Gastroesophageal sphincter (tissue), 4 donors: ENCODE data around the gene PSTPIP1. TPM values are rescaled to one million over a fixed set of nuclear protein-coding genes. Genes with fewer than 3 reads are reported as not detected.

Experiments used
- ATAC-seq: fragments of 150-250 bp; one replicate; pipeline ENCODE4 v1.9.1; 2016; ENCODE audit warnings: mild to moderate bottlenecking, moderate library complexity
- H3K27ac ChIP-seq, 4 donors: fragments of 200-600 bp; sonication (generic) in 3 of 4; 1 replicate in 3 of 4; 2 replicates in 1 of 4; pipeline ENCODE4 v1.5.1; 2016 to 2019
- H3K27me3 ChIP-seq: fragments of 200-600 bp; sonication (generic); one replicate; pipeline ENCODE4 v1.5.1; 2019
- H3K36me3 ChIP-seq, 2 donors: fragments of 200-600 bp; sonication (generic); one replicate each; pipeline ENCODE4 v1.5.1; 2019; ENCODE audit warnings: control low read depth in 1 of 2
- H3K4me1 ChIP-seq, 3 donors: fragments of 200-600 bp; sonication (generic); 1 replicate in 2 of 3; 2 replicates in 1 of 3; pipeline ENCODE4 v1.5.1; 2016 to 2019; ENCODE audit warnings: control low read depth in 2 of 3
- H3K4me3 ChIP-seq, 2 donors: fragments of 200-600 bp; sonication (generic); one replicate each; pipeline ENCODE4 v1.5.1; 2019; ENCODE audit warnings: mild to moderate bottlenecking in 1 of 2, moderate library complexity in 1 of 2
- H3K9me3 ChIP-seq, 3 donors: fragments of 200-600 bp; sonication (generic); one replicate each; pipeline ENCODE4 v1.5.1; 2017 to 2019; ENCODE audit warnings: control low read depth in 2 of 3
- EP300 ChIP-seq: sonication (generic); formaldehyde crosslinking; IDR thresholded peaks from one replicate; pipeline ENCODE4 v1.6.1; 2017; ENCODE audit warnings: antibody characterized with exemption, mild to moderate bottlenecking
- POLR2A ChIP-seq, 2 donors: fragments of 450-650 bp; IDR thresholded peaks; one replicate each; pipeline ENCODE4 v1.6.1; 2017; ENCODE audit warnings: antibody characterized with exemption in 2 of 2, mild to moderate bottlenecking in 2 of 2, moderate library complexity in 1 of 2
- POLR2AphosphoS5 ChIP-seq: sonication (generic); formaldehyde crosslinking; IDR thresholded peaks from one replicate; pipeline ENCODE4 v1.6.1; 2017; ENCODE audit warnings: antibody characterized with exemption
- WGBS, 2 donors: methylation state at CpG; one replicate each; pipeline ENCODE4 v1.1.5; 2018; ENCODE audit warnings: low coverage in 1 of 2; 5-methylcytosine and 5-hydroxymethylcytosine counted together
- total RNA-seq, 4 donors: library from RNA; depleted of rRNA; stranded (reverse); fragments of >200 nt; gene quantifications; one replicate each; pipeline ENCODE4 v1.1.0, GENCODE V29; 2016
- TF ChIP-seq, protein P1 (sequence below), 4 experiments: fragments of 200-600 bp in 2 of 4; fragments of 450-650 bp in 2 of 4; sonication (generic) in 1 of 4; IDR thresholded peaks; one replicate each; pipeline ENCODE4 v1.5.1; 2017 to 2019; ENCODE audit warnings: antibody characterized with exemption in 4 of 4, mild to moderate bottlenecking in 2 of 4, moderate library complexity in 2 of 4

The PSTPIP1 gene
- total RNA-seq, 4 donors from 2014 or later: 7.1 to 18.2 (median 9.0) TPM

DNA sequence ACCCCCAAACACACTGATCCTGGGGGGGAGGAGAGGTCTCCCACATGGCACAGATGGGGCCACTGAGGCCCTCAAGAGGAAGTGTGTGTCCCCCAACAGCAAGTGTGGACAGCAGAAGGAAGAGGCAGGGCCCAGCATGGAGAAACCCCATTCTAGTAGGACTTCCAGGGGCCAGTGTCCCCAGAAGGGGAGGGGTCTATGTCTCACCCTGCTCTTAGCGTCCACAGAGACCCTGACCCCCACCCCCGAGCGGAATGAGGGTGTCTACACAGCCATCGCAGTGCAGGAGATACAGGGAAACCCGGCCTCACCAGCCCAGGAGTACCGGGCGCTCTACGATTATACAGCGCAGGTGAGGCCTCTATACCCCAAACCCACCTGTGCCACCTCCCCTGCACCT lies 40.7 kb downstream of the PSTPIP1 start:
- no peak for TF ChIP-seq POLR2AphosphoS5
- TF ChIP-seq, protein P1, sequence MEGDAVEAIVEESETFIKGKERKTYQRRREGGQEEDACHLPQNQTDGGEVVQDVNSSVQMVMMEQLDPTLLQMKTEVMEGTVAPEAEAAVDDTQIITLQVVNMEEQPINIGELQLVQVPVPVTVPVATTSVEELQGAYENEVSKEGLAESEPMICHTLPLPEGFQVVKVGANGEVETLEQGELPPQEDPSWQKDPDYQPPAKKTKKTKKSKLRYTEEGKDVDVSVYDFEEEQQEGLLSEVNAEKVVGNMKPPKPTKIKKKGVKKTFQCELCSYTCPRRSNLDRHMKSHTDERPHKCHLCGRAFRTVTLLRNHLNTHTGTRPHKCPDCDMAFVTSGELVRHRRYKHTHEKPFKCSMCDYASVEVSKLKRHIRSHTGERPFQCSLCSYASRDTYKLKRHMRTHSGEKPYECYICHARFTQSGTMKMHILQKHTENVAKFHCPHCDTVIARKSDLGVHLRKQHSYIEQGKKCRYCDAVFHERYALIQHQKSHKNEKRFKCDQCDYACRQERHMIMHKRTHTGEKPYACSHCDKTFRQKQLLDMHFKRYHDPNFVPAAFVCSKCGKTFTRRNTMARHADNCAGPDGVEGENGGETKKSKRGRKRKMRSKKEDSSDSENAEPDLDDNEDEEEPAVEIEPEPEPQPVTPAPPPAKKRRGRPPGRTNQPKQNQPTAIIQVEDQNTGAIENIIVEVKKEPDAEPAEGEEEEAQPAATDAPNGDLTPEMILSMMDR (IDR thresholded peaks at IDR 0.05): no peak
- TF ChIP-seq EP300: no peak
- no peak for TF ChIP-seq POLR2A (IDR thresholded peaks at IDR 0.05)
- peaks cover 0 to 23% of the 10 kb centered on the region in 2 donors for H3K36me3 ChIP-seq
- no peak overlapping the region for H3K4me3 ChIP-seq
- no peaks in the 10 kb centered on the region for H3K27me3 ChIP-seq
- no peak for ATAC-seq
- no peaks in the 10 kb centered on the region for H3K4me1 ChIP-seq
- H3K9me3 ChIP-seq: no peaks in the 10 kb centered on the region
- 92 to 100% methylated on average over 1 to 7 of the region's 9 CpGs for WGBS, 2 donors
- no peak overlapping the region for H3K27ac ChIP-seq

DNA sequence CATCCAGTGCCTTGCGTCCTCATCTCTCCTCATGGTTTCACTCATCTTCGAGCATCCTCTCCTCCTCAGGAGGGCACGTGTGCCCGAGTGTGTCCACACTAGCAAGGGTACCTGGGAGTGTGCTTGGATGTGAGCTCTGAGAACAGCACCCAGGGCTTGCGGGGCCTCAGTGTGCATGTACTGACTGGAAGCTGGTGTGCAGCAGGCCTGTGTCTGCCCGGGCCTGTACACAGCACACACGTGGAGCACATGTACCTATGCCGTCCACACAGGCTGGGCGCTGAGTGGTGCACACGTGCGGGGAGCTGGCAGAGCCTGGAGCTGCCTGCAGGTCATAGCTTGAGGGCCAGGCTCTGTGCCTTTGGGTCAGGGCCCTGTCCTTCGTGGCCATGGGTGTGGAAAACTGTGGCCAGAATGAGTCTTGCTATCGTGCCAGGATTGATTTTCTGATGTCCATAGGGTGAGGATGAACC lies 41.1 kb downstream of the PSTPIP1 start:
- 83 to 89% methylated on average over 4 of the region's 13 CpGs for WGBS, 2 donors
- H3K4me1 ChIP-seq: no peaks in the 10 kb centered on the region
- H3K36me3 ChIP-seq: peaks cover 0 to 26% of the 10 kb centered on the region in 2 donors
- no peak for ATAC-seq
- TF ChIP-seq POLR2A (IDR thresholded peaks at IDR 0.05): no peak
- no peak for TF ChIP-seq POLR2AphosphoS5
- no peak for TF ChIP-seq EP300
- TF ChIP-seq, protein P1 (IDR thresholded peaks at IDR 0.05): no peak
- no peaks in the 10 kb centered on the region for H3K27me3 ChIP-seq
- no peak overlapping the region for H3K27ac ChIP-seq
- no peak overlapping the region for H3K4me3 ChIP-seq
- no peaks in the 10 kb centered on the region for H3K9me3 ChIP-seq

DNA sequence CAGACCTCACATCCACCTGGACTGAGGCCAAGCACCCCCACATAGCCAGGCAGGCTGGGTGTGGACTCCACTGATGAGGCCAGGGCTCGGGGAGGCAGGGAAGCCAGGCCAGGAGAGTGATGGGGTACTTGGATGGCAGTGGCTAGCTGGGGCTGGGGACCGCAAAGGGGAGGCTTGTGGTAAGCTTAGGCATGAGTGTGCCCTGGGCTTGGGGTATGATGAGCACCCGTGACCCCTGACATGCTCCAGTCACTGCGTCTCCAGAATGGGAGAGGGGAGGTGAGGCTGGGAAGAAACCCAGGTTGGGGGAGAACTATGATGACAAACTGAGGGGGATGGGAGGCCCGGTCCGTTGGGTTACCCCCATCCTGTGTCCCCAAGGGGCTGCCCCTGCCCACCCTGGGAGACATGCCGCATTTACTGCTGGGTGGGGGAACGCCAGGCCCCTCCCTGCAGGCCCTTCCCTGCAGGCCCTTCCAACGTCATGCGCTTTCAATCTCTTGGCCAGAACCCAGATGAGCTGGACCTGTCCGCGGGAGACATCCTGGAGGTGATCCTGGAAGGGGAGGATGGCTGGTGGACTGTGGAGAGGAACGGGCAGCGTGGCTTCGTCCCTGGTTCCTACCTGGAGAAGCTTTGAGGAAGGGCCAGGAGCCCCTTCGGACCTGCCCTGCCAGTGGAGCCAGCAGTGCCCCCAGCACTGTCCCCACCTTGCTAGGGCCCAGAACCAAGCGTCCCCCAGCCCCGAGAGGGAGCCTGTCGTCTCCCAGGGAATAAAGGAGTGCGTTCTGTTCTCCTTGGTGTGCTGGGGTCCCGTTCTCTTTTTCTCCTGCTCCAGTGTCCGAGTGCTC lies 41.8 kb downstream of the PSTPIP1 start:
- no peak for TF ChIP-seq POLR2A (IDR thresholded peaks at IDR 0.05)
- TF ChIP-seq POLR2AphosphoS5: no peak
- no peak for TF ChIP-seq EP300

DNA sequence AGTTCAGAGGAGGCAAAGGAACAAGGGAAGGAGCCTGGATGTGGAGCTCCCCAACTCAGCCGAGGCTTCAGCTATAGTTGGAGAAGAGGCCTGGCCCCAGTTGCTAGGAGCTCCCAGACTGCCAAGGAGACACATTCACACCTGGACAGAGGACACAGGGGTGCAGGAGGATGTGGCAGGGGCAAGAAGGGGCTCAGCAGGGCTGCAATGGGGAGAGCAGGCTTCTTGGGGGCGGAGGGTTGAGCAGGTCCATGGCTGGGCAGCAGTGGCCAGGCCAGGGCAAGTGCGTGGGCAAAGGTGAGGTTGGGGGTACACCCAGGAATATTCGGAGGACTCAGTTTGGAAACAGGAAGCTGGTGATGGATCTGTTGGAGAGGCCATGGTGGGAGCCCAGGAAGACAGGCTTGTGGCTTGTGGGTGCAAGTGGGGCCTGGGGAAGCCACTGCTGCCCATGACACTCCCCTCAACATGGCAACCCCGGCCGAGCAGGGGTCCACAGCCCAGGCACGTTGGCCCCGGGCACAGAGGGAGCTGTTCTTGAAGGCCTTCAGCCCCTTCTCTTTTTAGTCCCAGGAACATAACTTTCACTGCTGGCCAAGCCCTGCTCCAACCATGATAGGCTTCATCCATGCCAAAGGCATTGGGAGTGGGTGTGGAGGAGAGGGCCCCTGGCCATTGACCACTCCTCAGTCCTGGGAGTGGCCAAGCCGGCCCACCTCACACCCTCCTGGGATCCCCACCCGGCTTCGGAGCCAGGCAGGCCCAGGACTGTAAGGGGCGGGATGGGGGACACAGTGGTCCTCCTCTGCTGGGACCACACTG lies 42.7 kb downstream of the PSTPIP1 start:
- TF ChIP-seq POLR2A (IDR thresholded peaks at IDR 0.05) (no peak), POLR2AphosphoS5 (no peak), EP300 (no peak)
- TF ChIP-seq, protein P1 (IDR thresholded peaks at IDR 0.05): no peak
- H3K36me3 ChIP-seq: peaks cover under 1 to 38% of the 10 kb centered on the region in 2 donors
- no peak for ATAC-seq
- no peaks in the 10 kb centered on the region for H3K9me3 ChIP-seq
- no peak overlapping the region for H3K4me3 ChIP-seq
- no peaks in the 10 kb centered on the region for H3K4me1 ChIP-seq
- no peaks in the 10 kb centered on the region for H3K27me3 ChIP-seq
- H3K27ac ChIP-seq: no peak overlapping the region
- WGBS, 2 donors: 92 to 94% methylated on average over 3 to 4 of the region's 12 CpGs

More for the DNA sequence above, 41.8 kb downstream of the PSTPIP1 start:
- Histone ChIP-seq H3K9me3 (no peaks in the 10 kb centered on the region), H3K4me1 (no peaks in the 10 kb centered on the region), H3K27ac (no peak overlapping the region), H3K27me3 (no peaks in the 10 kb centered on the region), H3K36me3 (peaks cover 0 to 31% of the 10 kb centered on the region in 2 donors), H3K4me3 (no peak overlapping the region)
- no peak for ATAC-seq
- 91 to 93% methylated on average over 3 to 4 of the region's 22 CpGs for whole genome bisulfite sequencing, 2 donors
